Heart right ventricle (tissue), 16 donors: Measurements from ENCODE around the gene LRRC73. TPM values are rescaled to one million over a fixed set of nuclear protein-coding genes. Genes with fewer than 3 reads are reported as not detected.
"Not testable (repeated sequence)": the region's sequence is repeated elsewhere in the genome, so short reads cannot be mapped to it uniquely, and the experiment has no call there.

Source experiments
- ATAC-seq, 8 donors: fragments of 200-7000 bp; cut with Tn5 transposase; one replicate each; pipeline ENCODE4 v1.9.1; 2020; ENCODE audit warnings: mild to moderate bottlenecking in 8 of 8, moderate library complexity in 8 of 8, moderate number of reproducible peaks in 1 of 8
- DNase-seq, 2 donors: peaks; one replicate each; pipeline ENCODE4 v3.0.0-alpha.2; 2020
- H3K27ac ChIP-seq, 10 donors: fragments of 200-600 bp; sonication (generic) in 2 of 10; one replicate each; pipeline versions ENCODE4 v1.5.0 to v1.8.0; 2020 to 2022; ENCODE audit warnings: mild to moderate bottlenecking in 3 of 10
- H3K27me3 ChIP-seq, 7 donors: fragments of 200-600 bp; one replicate each; pipeline ENCODE4 v1.8.0; 2021 to 2022; ENCODE audit warnings: mild to moderate bottlenecking in 2 of 7
- H3K36me3 ChIP-seq, 9 donors: fragments of 200-600 bp; sonication (generic) in 1 of 9; one replicate each; pipeline versions ENCODE4 v1.5.0 to v1.8.0; 2020 to 2022; ENCODE audit warnings: mild to moderate bottlenecking in 2 of 9
- H3K4me1 ChIP-seq, 9 donors: fragments of 200-600 bp; sonication (generic) in 1 of 9; one replicate each; pipeline versions ENCODE4 v1.5.0 to v1.8.0; 2020 to 2022; ENCODE audit warnings: mild to moderate bottlenecking in 4 of 9
- H3K4me3 ChIP-seq, 10 donors: fragments of 200-600 bp; sonication (generic) in 2 of 10; one replicate each; pipeline versions ENCODE4 v1.5.0 to v1.8.0; 2020 to 2022; ENCODE audit warnings: mild to moderate bottlenecking in 7 of 10, moderate library complexity in 2 of 10
- H3K9me3 ChIP-seq, 11 donors: fragments of 200-600 bp in 10 of 11; sonication (generic) in 2 of 11; one replicate each; pipeline versions ENCODE4 v1.5.0 to v1.8.0; 2013 to 2022; ENCODE audit warnings: mild to moderate bottlenecking in 2 of 11, control low read depth in 1 of 11, moderate library complexity in 1 of 11
- CTCF ChIP-seq, 9 donors: fragments of 200-600 bp; sonication (generic) in 2 of 9; IDR thresholded peaks; one replicate each; pipeline versions ENCODE4 v1.5.0 to v1.8.0; 2021 to 2022; ENCODE audit warnings: antibody characterized with exemption in 9 of 9, mild to moderate bottlenecking in 5 of 9, moderate library complexity in 1 of 9
- WGBS, 2 donors: extraction: QIAGEN DNeasy Blood & Tissue Kit; methylation state at CpG; one replicate each; pipeline ENCODE4 v1.1.7; 2013; ENCODE audit warnings: inconsistent platforms in 1 of 2; 5-methylcytosine and 5-hydroxymethylcytosine counted together
- intact Hi-C, 10 donors: fragments of 100-400 bp; cut with DNase I; formaldehyde crosslinking; loops; one replicate each; pipeline versions ENCODE4 v1.11.1 to v1.14.2; 2022
- polyA plus RNA-seq, 2 donors: library from polyadenylated mRNA; stranded (reverse); fragments of 200-250 nt; gene quantifications; one replicate each; pipeline ENCODE4 v1.2.3, GENCODE V29; 2013
- total RNA-seq, 10 donors: library from RNA; stranded (reverse); fragmentation: NEBNext Ultra II Directional in 3 of 10; extraction: Animal tissue kit (Norgen Biotek cat#: 25700) in 3 of 10; gene quantifications; one replicate each; pipeline versions ENCODE4 v1.2.1 to v1.2.4, GENCODE V29; 2021 to 2023
- donor health status: Arrhythmogenic right ventricular cardiomyopathy.
- donor health status: ischemic (EF 13 %, LVEDD 7.1; RV severe dilation, severe dysfunction).
- donor health status: healthy with polysubstance abuse.
- donor health status: DM: no; HTN: yes; CAD: no.
- donor health status: DM: no; HTN: no; CAD: no.
- donor health status: ischemic (EF 25% LVEDD 6.9; RV normal size, moderate dysfunction).
- donor health status: ischemic (EF 25% LVEDD 5.7; RV mildly dilated, moderate dysfunction).
- donor health status: healthy.
- donor health status: DM: yes; HTN: yes; CAD: no.
- donor health status: Ischemic cardiomyopathy.
- donor health status: ischemic (EF 35%, LVEDD 5.7; RV mildly dilated, moderate dysfunction).
- donor health status: nonischemic (EF 11% LVEDD 7.7; RV severe dilation, severe dysfunction).
- donor health status: DM: yes; HTN: yes; CAD: no.
- donor health status: PGD.
- donor health status: ischemic (EF 29% LVEDD 5.4; RV normal size, mild dysfunction).
- donor health status: nonischemic (EF 23%, LVEDD 6.1; RV moderate dilation, normal function).

Gene LRRC73
- total and polyA plus RNA-seq, 12 donors = 0.44 to 3.8 (median 1.9) TPM

- 53 to 76% methylated on average over 4 of the region's 4 CpGs for whole genome bisulfite sequencing, 2 donors
- H3K36me3 ChIP-seq = peaks cover 0 to 81% (median 40%) of the 10 kb centered on the region in 9 donors
- no peak overlapping the region for H3K4me3 ChIP-seq
- ATAC-seq (peak in 6 of 8 donors; percentile 10 to 57 (median 34)), DNase-seq (peak in 1 of 2 donors; percentile 56)
- H3K4me1 ChIP-seq = peaks cover 7 to 64% (median 33%) of the 10 kb centered on the region in 9 donors
- intact Hi-C loops = loop anchor here in 5 of 10 donors (5.0 to 10.0 kb wide), 5 partner anchors 108 to 318 kb away; partner anchors contain the start of genes CUL9 (in 1 of the 5) and ZNF318 (in 1 of the 5)
- peak overlapping the region in 5 of 10 donors; percentile 6 to 53 (median 40) for H3K27ac ChIP-seq
- TF ChIP-seq CTCF (IDR thresholded peaks at IDR 0.05) = no peak
- H3K9me3 ChIP-seq = no peaks in the 10 kb centered on the region
- H3K27me3 ChIP-seq = peaks cover 0 to 7% (median 0%) of the 10 kb centered on the region in 7 donors
Measured at GRCh38 chr6:43502666-43503065, 7.5 kb downstream of the LRRC73 start.

- intact Hi-C loops = loop anchor here in 5 of 10 donors (5.0 to 10.0 kb wide), 5 partner anchors 106 to 316 kb away; partner anchors contain the start of genes CUL9 (in 1 of the 5) and ZNF318 (in 1 of the 5)
- H3K4me3 ChIP-seq = no peak overlapping the region
- peaks cover 10 to 67% (median 28%) of the 10 kb centered on the region in 9 donors for H3K4me1 ChIP-seq
- no peaks in the 10 kb centered on the region for H3K9me3 ChIP-seq
- no peak for TF ChIP-seq CTCF (IDR thresholded peaks at IDR 0.05)
- no peaks in the 10 kb centered on the region for H3K27me3 ChIP-seq
- H3K36me3 ChIP-seq = peaks cover 0 to 82% (median 39%) of the 10 kb centered on the region in 9 donors
- DNase-seq (no peak), ATAC-seq (no peak)
- 92 to 97% methylated on average over 3 of the region's 3 CpGs for WGBS, 2 donors
- H3K27ac ChIP-seq = peak overlapping the region in 8 of 10 donors; percentile 6 to 80 (median 62)
Measured at GRCh38 chr6:43500921-43501320, 9.2 kb downstream of the LRRC73 start.

GRCh38 chr6:43499028-43499815 lies 10.9 kb downstream of the LRRC73 start:
- peak in 1 of 2 donors; percentile 66 for DNase-seq
- 68 to 75% methylated on average over 12 of the region's 12 CpGs for WGBS, 2 donors
- H3K27me3 ChIP-seq = no peaks in the 10 kb centered on the region
- no peak overlapping the region for H3K4me3 ChIP-seq
- peaks cover 10 to 84% (median 41%) of the 10 kb centered on the region in 9 donors for H3K4me1 ChIP-seq
- peak overlapping the region; percentile 14 to 80 (median 58) for H3K27ac ChIP-seq
- intact Hi-C loops = loop anchor here in 4 of 10 donors (5.0 to 10.0 kb wide), 4 partner anchors 42 to 134 kb away; partner anchors contain the start of genes DLK2 (in 2 of the 4) and ZNF318 (in 2 of the 4)
- H3K9me3 ChIP-seq = no peaks in the 10 kb centered on the region
- no peak for TF ChIP-seq CTCF (IDR thresholded peaks at IDR 0.05)
- ATAC-seq = peak in 7 of 8 donors; percentile 48 to 73 (median 63)
- H3K36me3 ChIP-seq = peaks cover 0 to 65% (median 31%) of the 10 kb centered on the region in 9 donors

GRCh38 chr6:43498291-43498690 lies 11.9 kb downstream of the LRRC73 start:
- Histone ChIP-seq H3K4me1 (peaks cover 10 to 86% (median 47%) of the 10 kb centered on the region in 9 donors), H3K36me3 (peaks cover 0 to 55% (median 28%) of the 10 kb centered on the region in 9 donors), H3K27ac (peak overlapping the region in 6 of 10 donors; percentile 48 to 80 (median 64))
- H3K27me3 ChIP-seq, H3K9me3 ChIP-seq, ATAC-seq, H3K4me3 ChIP-seq, DNase-seq: not testable (repeated sequence)
- WGBS, 2 donors = 94 to 97% methylated on average over 5 of the region's 5 CpGs
- intact Hi-C loops = loop anchor here in 4 of 10 donors (5.0 to 10.0 kb wide), 4 partner anchors 41 to 133 kb away; partner anchors contain the start of genes DLK2 (in 2 of the 4) and ZNF318 (in 2 of the 4)
